Lower leg skin (tissue), 3 donors: Measurements from ENCODE around the gene NEK2.

Experiments used
- POLR2A ChIP-seq, 2 donors: fragments of 450-650 bp; IDR thresholded peaks; one replicate each; pipeline ENCODE4 v1.6.1; 2016 to 2017; ENCODE audit warnings: antibody characterized with exemption in 2 of 2, mild to moderate bottlenecking in 1 of 2, moderate library complexity in 1 of 2
- TF ChIP-seq, protein P1 (sequence below), 3 donors: fragments of 450-650 bp; IDR thresholded peaks; one replicate each; pipeline ENCODE4 v1.5.1; 2016; ENCODE audit warnings: antibody characterized with exemption in 3 of 3, mild to moderate bottlenecking in 3 of 3, moderate library complexity in 2 of 3

GRCh38 chr1:211695135-211695816, 19.9 kb upstream of the NEK2 start:
- TF ChIP-seq, protein P1, sequence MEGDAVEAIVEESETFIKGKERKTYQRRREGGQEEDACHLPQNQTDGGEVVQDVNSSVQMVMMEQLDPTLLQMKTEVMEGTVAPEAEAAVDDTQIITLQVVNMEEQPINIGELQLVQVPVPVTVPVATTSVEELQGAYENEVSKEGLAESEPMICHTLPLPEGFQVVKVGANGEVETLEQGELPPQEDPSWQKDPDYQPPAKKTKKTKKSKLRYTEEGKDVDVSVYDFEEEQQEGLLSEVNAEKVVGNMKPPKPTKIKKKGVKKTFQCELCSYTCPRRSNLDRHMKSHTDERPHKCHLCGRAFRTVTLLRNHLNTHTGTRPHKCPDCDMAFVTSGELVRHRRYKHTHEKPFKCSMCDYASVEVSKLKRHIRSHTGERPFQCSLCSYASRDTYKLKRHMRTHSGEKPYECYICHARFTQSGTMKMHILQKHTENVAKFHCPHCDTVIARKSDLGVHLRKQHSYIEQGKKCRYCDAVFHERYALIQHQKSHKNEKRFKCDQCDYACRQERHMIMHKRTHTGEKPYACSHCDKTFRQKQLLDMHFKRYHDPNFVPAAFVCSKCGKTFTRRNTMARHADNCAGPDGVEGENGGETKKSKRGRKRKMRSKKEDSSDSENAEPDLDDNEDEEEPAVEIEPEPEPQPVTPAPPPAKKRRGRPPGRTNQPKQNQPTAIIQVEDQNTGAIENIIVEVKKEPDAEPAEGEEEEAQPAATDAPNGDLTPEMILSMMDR (IDR thresholded peaks at IDR 0.05) = no peak
- no peak for TF ChIP-seq POLR2A (IDR thresholded peaks at IDR 0.05)
